Measurements from ENCODE around the gene HADHB. TPM values are rescaled to one million over a fixed set of nuclear protein-coding genes. Genes with fewer than 3 reads are reported as not detected.
A peak's percentile ranks its signal among the peaks of the same experiment; 100 is the strongest.

HADHB gene
- total RNA-seq, result 81.2 and 86.6 TPM in 2 replicates

DNA sequence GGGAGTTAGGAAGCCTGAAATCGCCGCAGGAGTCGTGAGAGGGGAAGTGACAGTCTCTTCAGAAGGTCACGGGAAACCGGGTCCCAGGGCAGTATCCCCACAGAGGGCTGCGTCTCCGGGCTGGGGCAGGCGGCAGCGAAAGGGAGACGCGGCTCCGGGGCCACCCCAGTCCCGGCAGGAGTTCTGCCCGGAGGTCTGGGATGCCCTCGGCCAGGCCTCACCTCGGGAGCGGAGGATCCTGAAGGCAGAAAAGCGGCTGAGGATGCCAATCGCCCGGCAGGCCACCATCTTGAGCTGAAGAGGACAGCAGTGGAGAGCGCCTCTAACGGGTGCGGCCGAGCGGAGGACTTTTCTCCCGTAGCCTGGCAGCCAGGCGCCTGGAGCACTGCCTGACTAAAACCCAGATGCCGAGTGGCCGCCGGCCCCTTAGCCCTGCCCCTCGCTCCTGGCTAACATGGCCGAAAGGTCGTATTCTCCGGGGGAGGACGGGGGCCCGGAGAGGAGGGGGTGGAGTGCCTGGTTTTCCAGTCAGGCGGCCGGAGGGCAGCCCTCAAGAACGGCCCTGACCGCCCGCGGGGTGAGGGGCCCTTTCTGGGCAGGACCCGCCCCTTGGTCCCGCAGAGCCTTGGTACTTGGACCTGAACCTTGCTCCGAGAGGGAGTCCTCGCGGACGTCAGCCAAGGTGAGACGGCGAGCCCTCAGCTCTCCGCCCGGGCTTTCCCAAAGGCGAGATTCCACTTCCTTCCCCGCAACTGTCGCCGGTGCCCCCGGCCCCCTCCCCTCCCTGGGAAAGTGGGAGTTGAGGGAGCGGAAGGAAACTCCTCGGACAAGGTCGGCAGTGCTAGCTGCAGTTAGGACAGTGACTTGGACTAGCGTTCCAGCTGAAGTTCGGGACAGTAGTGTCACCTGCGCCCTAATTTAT, at the start of gene HADHB, which contains the start of gene HADHA:
Gene HADHB (plus strand): TSS at position 631 of the 922 bp plus-strand sequence. CDS start 9,316 bp downstream, outside the sequence.
Gene HADHA (minus strand): TSS at position 324 of the 922 bp plus-strand sequence. CDS start 36 bp downstream, at position 288.
- Mint-ChIP-seq H3K4me1 (peaks cover 53% of the 10 kb centered on the region), H3K4me3 (peak within 1 kb of the TSS; percentile 100), H3K9me3 (no peaks in the 10 kb centered on the region), H3K27ac (peak within 1 kb of the TSS; percentile 100), H3K36me3 (ENCODE audit: low read depth) (peaks cover 18% of the 10 kb centered on the region), H3K27me3 (peaks cover 6% of the 10 kb centered on the region)
- peak; percentile 94 for DNase-seq
- intact Hi-C loops (cut with micrococcal nuclease), result loop anchor here (1.0 to 10.0 kb wide), 5 partner anchors 55 to 370 kb away; partner anchors contain the start of genes ADGRF3, ASXL2 and SELENOI

DNA sequence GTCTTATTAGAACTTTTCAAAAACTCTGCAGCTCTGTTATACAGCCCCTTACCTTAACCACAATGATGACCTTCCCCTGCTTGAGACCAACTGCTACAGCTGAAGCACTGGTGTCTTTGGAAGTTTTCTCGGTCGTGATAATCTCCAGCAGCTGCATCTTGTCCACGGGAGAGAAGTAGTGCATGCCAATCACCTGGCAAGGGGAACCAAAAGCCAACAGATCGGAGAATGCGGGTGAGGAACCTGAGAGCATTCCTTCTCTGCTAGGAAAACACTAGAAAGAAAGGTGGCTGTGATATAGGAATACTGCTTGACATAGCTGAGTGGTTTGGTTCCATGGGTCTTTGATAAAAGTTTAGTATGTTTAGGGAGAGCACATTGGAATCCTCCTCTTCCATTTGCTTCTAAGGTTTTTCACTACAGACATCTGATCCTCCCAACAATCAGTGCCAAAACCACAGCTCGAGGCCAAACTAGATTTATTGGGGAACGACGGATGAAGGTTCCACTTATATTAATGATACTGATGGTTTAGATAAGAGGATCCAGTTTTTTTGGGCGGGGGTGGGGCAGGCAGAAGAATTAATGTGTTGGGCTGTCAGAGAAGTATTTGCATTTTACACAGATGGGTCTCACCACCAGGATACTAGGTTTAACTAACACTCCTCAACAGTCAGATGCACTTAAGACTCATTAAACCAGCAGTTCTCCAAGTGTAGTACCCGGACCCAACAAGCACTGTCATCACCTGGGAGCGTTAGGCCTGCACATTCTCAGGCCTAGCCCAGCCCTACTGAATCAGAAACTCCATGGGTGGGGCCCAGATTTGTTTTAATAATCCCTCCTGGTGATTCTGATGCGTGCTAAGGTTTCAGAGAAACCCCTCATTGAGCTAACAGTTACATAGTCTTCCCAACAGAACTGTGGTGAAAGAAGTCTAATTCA, 49.4 kb upstream of the HADHB start:
- no peak for DNase-seq
- no peaks in the 10 kb centered on the region for H3K4me1 Mint-ChIP-seq
- no peak overlapping the region for H3K27ac Mint-ChIP-seq
- H3K27me3 Mint-ChIP-seq, result no peaks in the 10 kb centered on the region
- no peaks in the 10 kb centered on the region for H3K9me3 Mint-ChIP-seq
- intact Hi-C loops (cut with micrococcal nuclease), result no loop called here
- H3K36me3 Mint-ChIP-seq (ENCODE audit: low read depth), result peaks cover 57% of the 10 kb centered on the region
- H3K4me3 Mint-ChIP-seq, result no peak overlapping the region

DNA sequence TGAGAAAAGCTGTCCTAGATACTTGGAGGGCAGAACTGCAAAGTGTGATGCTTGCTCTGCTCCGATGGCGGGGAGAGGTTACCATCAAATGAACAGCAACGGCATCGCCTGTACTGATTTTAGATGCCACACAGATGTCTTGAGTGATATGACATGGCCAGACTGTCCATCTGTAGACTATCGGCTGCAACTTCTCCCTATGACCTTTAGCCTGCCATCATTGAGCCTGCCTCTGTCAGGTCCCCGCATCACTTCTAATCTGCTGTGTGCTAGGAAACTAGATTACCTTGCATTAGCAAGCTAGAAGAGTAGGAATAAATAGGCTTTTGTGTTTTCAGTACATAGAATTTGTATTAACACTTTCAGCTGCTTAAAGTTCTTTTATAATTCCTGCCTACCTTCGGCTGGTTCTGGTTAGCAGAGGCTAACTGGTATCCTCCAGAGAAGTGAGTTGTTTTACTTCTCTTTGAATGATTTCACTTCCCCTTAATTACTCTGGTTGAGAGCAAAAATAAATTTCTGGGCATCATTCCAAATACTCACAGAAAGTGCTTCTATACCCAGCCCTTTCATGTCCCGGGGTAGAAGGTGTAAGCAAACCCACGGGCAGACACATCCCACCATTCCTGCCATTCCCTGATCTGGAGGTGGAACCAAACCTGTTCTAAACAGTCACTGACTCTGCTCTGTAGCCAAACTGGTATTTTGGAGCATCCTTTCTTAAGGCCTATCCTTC, 47.9 kb upstream of the HADHB start:
- no peak for DNase-seq
- H3K9me3 Mint-ChIP-seq, result no peaks in the 10 kb centered on the region
- intact Hi-C loops (cut with micrococcal nuclease), result no loop called here
- no peak overlapping the region for H3K4me3 Mint-ChIP-seq
- H3K4me1 Mint-ChIP-seq, result no peaks in the 10 kb centered on the region
- H3K27ac Mint-ChIP-seq, result no peak overlapping the region
- no peaks in the 10 kb centered on the region for H3K27me3 Mint-ChIP-seq
- H3K36me3 Mint-ChIP-seq (ENCODE audit: low read depth), result peaks cover 56% of the 10 kb centered on the region

DNA sequence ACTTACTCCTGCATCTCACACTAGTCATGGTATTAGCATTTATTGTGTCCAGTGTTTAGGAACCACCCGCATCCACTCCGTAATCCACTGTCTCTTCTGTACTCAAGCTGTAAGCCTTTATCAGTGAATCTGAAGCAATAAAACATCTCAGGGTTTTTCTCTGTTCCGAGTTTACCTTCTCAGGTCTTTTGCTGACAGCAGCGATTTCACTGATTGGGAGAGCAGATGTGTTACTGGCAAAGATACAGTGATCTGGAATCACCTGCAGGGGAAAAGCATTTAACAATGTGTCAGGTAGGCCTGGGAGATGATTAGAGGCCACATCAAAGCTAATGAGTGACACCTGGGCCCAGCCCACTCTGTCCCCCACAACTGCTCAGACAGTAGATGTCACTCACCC, 47.2 kb upstream of the HADHB start:
- DNase-seq, result no peak
- Mint-ChIP-seq H3K27me3 (no peaks in the 10 kb centered on the region), H3K27ac (no peak overlapping the region), H3K4me3 (no peak overlapping the region), H3K4me1 (no peaks in the 10 kb centered on the region), H3K9me3 (no peaks in the 10 kb centered on the region), H3K36me3 (ENCODE audit: low read depth) (peaks cover 62% of the 10 kb centered on the region)
- intact Hi-C loops (cut with micrococcal nuclease), result no loop called here

DNA sequence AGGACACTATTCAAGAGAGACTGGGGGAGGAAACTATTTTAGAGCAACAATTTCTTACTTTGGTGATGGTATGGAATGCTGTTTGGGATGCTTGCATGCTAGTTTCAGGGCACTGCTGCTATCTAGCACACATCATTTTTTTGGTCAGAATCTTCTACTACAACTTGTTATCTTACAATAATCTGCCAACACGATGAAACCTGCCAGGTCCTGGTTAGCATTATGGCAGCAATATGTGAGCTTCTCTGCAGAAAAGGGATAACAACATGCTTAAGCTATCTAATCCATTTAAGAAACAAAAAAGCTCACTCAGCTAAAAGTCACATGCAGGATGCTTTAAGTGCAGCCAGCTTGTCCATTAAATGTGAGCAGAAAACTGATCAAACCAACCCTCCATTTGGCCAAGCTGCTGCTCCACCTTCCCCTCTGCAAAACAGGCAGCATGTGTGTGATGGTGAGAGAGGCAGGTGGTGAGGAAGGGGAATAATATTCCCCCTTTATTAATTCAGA, 41.7 kb upstream of the HADHB start:
- H3K36me3 Mint-ChIP-seq (ENCODE audit: low read depth), result peaks cover 62% of the 10 kb centered on the region
- H3K4me1 Mint-ChIP-seq, result no peaks in the 10 kb centered on the region
- no peaks in the 10 kb centered on the region for H3K27me3 Mint-ChIP-seq
- intact Hi-C loops (cut with micrococcal nuclease), result no loop called here
- no peak overlapping the region for H3K27ac Mint-ChIP-seq
- H3K4me3 Mint-ChIP-seq, result no peak overlapping the region
- H3K9me3 Mint-ChIP-seq, result no peaks in the 10 kb centered on the region
- DNase-seq, result no peak

DNA sequence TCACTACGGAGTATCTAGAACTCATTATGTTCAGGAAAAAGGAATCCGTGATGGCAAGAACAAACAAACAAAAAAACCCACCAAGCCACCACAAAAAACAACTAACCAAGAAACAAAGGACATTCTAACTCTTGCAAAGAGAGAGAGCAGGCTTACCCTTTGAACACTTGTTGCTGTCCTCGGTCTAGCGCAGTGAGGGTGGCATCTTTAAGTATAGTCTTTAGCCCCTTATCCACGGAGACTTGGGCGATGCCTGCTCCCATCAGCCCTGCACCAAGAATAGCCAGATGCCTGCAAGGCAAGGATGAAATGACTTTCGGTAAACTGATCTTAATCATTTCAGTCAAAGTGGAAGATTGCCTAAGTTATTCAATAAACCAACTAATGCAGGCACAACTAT, 40.8 kb upstream of the HADHB start:
- no peak overlapping the region for H3K4me3 Mint-ChIP-seq
- H3K27ac Mint-ChIP-seq, result no peak overlapping the region
- no peaks in the 10 kb centered on the region for H3K27me3 Mint-ChIP-seq
- intact Hi-C loops (cut with micrococcal nuclease), result no loop called here
- H3K36me3 Mint-ChIP-seq (ENCODE audit: low read depth), result peaks cover 63% of the 10 kb centered on the region
- H3K4me1 Mint-ChIP-seq, result no peaks in the 10 kb centered on the region
- DNase-seq, result no peak
- no peaks in the 10 kb centered on the region for H3K9me3 Mint-ChIP-seq

DNA sequence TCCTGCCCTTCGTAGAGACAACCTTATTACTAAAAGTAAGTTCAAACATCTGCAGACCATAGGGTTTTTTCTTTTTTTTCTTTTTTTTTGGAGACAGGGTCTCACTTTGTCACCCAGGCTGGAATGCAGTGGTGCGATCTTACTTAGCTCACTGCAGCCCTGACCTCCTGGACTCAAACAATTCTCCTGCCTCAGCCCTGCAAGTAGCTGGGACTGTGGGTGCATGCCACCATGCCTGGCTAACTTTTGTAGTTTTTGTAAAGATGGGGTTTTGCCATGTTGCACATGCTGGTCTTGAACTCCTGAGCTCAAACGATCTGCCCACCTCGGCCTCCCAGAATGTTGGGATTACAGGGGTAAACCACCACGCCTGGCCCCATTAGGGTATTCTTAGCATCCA, 32.7 kb upstream of the HADHB start:
- Mint-ChIP-seq H3K36me3 (ENCODE audit: low read depth) (peaks cover 68% of the 10 kb centered on the region), H3K9me3 (no peaks in the 10 kb centered on the region), H3K4me1 (no peaks in the 10 kb centered on the region), H3K27me3 (no peaks in the 10 kb centered on the region), H3K27ac (no peak overlapping the region), H3K4me3 (no peak overlapping the region)
- DNase-seq, result no peak
- intact Hi-C loops (cut with micrococcal nuclease), result no loop called here

DNA sequence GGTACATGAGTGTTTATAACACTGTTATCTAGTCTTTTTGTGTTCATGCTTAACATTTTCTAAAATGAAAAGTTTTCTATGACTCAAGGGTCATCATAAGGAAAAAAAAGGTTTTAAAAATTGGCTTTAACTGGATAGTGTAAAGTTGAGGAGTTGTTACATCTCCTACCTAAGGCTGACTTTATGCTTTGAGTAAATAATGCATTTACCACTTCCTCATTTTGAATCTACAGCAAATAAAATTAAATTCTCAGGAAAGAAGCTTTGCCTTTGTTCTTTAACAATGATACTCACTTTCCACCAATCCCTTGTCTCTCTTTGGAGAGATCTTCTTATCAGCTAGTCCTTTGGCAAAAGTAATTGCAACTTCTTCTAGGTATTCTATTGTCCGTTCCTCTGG, 30.0 kb upstream of the HADHB start:
- Mint-ChIP-seq H3K9me3 (no peaks in the 10 kb centered on the region), H3K36me3 (ENCODE audit: low read depth) (peaks cover 70% of the 10 kb centered on the region), H3K4me1 (no peaks in the 10 kb centered on the region), H3K27ac (no peak overlapping the region), H3K4me3 (no peak overlapping the region), H3K27me3 (no peaks in the 10 kb centered on the region)
- DNase-seq, result no peak
- intact Hi-C loops (cut with micrococcal nuclease), result no loop called here

DNA sequence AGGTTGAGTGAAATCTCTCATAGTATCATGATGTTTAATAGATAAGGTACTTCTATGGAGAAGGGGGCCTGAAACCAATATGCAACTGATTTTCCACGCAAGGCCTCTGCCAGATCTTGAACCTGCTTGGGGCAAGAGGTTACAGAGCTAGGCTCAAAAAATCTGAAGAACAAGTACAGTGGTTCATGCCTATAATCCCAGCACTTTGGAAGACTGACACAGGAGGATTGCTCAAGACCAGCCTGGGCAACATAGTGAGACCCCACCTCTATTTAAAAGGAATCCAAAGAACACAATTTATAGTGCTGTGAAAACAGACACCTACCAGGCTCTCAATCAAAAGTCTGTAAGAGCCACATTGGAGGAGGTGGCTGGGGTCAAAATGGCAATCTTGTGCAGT, 28.9 kb upstream of the HADHB start:
- Mint-ChIP-seq H3K4me3 (no peak overlapping the region), H3K36me3 (ENCODE audit: low read depth) (peaks cover 68% of the 10 kb centered on the region)

DNA sequence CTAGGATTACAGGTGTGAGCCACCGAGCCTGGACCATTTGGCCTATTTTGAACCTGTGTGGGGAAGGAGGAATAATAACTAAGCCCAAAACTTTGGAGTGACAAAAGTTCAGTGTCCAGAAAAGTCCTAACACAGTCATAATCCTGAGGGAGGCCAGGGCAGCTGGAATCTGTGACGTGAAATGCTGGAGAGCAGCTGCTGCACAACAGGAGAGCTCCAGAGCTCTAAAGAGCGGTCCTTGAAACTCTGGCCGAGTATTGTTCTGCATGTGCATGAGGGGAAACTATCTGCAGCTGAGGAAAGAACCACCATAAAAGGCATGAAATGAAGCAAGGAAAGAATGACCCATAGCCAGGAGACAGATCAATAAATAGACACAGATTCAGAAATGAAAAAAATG, 28.2 kb upstream of the HADHB start:
- Mint-ChIP-seq H3K36me3 (ENCODE audit: low read depth) (peaks cover 64% of the 10 kb centered on the region), H3K27me3 (no peaks in the 10 kb centered on the region), H3K4me3 (no peak overlapping the region), H3K27ac (no peak overlapping the region), H3K9me3 (no peaks in the 10 kb centered on the region), H3K4me1 (no peaks in the 10 kb centered on the region)
- DNase-seq, result no peak
- intact Hi-C loops (cut with micrococcal nuclease), result no loop called here

More for the DNA sequence above, 28.9 kb upstream of the HADHB start:
- no peak for DNase-seq
- no peaks in the 10 kb centered on the region for H3K27me3 Mint-ChIP-seq
- intact Hi-C loops (cut with micrococcal nuclease), result no loop called here
- H3K4me1 Mint-ChIP-seq, result no peaks in the 10 kb centered on the region
- no peaks in the 10 kb centered on the region for H3K9me3 Mint-ChIP-seq
- no peak overlapping the region for H3K27ac Mint-ChIP-seq

DNA sequence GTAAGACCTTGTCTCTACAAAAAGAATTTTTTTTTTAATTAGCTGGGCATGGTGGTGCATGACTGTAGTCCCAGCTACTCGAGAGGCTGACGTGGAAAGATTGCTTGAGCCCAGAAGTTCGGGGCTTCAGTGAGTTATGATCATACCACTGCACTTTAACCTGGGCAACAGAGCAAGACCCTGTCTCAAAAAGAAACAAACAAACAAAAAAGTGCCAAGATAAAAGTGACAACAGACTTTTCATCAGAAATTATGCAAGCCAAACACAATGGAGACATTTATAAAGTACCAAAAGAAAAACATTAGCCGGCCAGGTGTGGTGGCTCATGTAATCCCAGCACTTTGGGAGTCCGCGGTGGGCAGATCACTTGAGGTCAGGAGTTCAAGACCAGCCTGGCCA, 27.0 kb upstream of the HADHB start:
- Mint-ChIP-seq H3K4me3 (no peak overlapping the region), H3K9me3 (no peaks in the 10 kb centered on the region), H3K36me3 (ENCODE audit: low read depth) (peaks cover 59% of the 10 kb centered on the region), H3K27me3 (no peaks in the 10 kb centered on the region), H3K27ac (no peak overlapping the region), H3K4me1 (no peaks in the 10 kb centered on the region)
- intact Hi-C loops (cut with micrococcal nuclease), result no loop called here
- DNase-seq, result no peak

DNA sequence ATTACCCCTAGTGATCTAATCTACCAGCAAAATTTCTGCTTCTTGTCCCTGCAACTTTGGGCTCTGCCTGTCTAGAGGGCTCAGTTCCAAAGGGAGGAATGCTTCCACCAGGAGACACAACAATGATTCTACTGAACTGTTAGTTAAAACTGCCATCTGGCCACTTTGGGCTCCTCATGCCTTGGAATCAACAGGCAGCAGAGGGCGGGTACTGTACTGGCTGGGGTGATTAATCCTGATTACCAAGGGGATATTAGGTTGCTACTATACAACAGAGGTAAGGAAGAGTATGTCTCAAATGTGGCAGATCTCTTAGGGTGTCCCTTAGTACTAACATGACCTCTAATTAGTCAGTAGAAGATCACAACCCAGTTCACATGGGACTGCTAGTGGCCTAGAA, 21.7 kb upstream of the HADHB start:
- H3K9me3 Mint-ChIP-seq, result no peaks in the 10 kb centered on the region
- no peak overlapping the region for H3K27ac Mint-ChIP-seq
- intact Hi-C loops (cut with micrococcal nuclease), result no loop called here
- peaks cover 48% of the 10 kb centered on the region for H3K36me3 Mint-ChIP-seq (ENCODE audit: low read depth)
- H3K4me3 Mint-ChIP-seq, result no peak overlapping the region
- DNase-seq, result no peak
- H3K27me3 Mint-ChIP-seq, result no peaks in the 10 kb centered on the region
- H3K4me1 Mint-ChIP-seq, result no peaks in the 10 kb centered on the region

DNA sequence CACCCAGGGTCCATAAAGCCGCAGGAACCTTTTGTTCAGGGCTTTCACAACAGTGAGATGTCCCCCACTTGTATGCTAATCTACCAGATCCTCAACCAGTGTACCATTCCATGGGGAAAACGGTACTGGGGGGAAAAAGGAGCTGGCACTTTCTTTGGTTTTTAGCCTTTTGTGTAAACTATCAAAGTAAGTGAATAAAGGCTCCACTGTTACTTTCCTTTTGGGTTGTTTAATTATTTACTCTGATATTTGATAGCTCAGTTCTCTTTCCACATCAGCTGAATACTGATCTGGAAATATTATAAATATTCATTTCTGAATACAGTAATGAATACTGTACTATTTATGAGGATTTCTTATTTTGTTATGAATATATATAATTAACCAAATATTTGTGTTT, 20.6 kb upstream of the HADHB start:
- intact Hi-C loops (cut with micrococcal nuclease), result no loop called here
- Mint-ChIP-seq H3K9me3 (no peaks in the 10 kb centered on the region), H3K4me1 (no peaks in the 10 kb centered on the region), H3K4me3 (no peak overlapping the region), H3K27me3 (no peaks in the 10 kb centered on the region), H3K36me3 (ENCODE audit: low read depth) (peaks cover 53% of the 10 kb centered on the region), H3K27ac (no peak overlapping the region)
- DNase-seq, result no peak
